ENCODE measurements around the gene DSC1. TPM values are rescaled to one million over a fixed set of nuclear protein-coding genes. Genes with fewer than 3 reads are reported as not detected.

DSC1 gene
- total RNA-seq, 1 experiment from 2014 or later: not detected

- in situ Hi-C loops (cut with HindIII; ENCODE audit: low pct_unique_long_range_greater_than_20kb, low sequenced_read_pairs): no loop called here
- no peak overlapping the region for H3K27ac ChIP-seq (ENCODE audit: low read length)
Observed at GRCh38 chr18:31199190-31199769, 36.6 kb upstream of the DSC1 start.

GRCh38 chr18:31197676-31198075, 35.0 kb upstream of the DSC1 start:
- TF ChIP-seq REST (IDR thresholded peaks at IDR 0.05; ENCODE audit: insufficient read depth in 1 of 2, low read depth in 2 of 2, low read length in 1 of 2) (no peak), TCF7L2 (IDR thresholded peaks at IDR 0.05; ENCODE audit: low read depth, low read length) (no peak), POLR2AphosphoS5 (IDR thresholded peaks at IDR 0.05; ENCODE audit: low read depth, low read length) (no peak), CTCF (IDR thresholded peaks at IDR 0.05) (no peak), SIN3A (IDR thresholded peaks at IDR 0.05; ENCODE audit: borderline replicate concordance, insufficient read depth, low read depth, low read length) (no peak)
- Histone ChIP-seq H3K4me3 (ENCODE audit: low read depth in 2 of 2, low read length in 2 of 2) (no peak overlapping the region), H3K36me3 (ENCODE audit: control insufficient read depth, insufficient read depth, low read length) (no peaks in the 10 kb centered on the region), H3K4me1 (ENCODE audit: control insufficient read depth, insufficient read depth, low read length) (no peaks in the 10 kb centered on the region), H3K27ac (ENCODE audit: low read length) (no peak overlapping the region), H3K9me3 (ENCODE audit: control insufficient read depth, insufficient read depth, low read depth, low read length) (no peaks in the 10 kb centered on the region), H3K27me3 (ENCODE audit: control insufficient read depth, insufficient read depth, low read length) (no peaks in the 10 kb centered on the region)
- POLR2A ChIA-PET: no interaction called here
- CTCF ChIA-PET: no interaction called here
- ATAC-seq (no peak), DNase-seq (ENCODE audit: low read depth, low spot score) (no peak)
- BruUV-seq (replicated peaks): no TSS peak
- in situ Hi-C loops (cut with HindIII; ENCODE audit: low pct_unique_long_range_greater_than_20kb, low sequenced_read_pairs) (no loop called here), intact Hi-C loops (cut with micrococcal nuclease; ENCODE audit: unreplicated experiment) (no loop called here)

More at GRCh38 chr18:31199190-31199769, 36.6 kb upstream of the DSC1 start:
- BruUV-seq (replicated peaks): no TSS peak
- Histone ChIP-seq H3K4me3 (ENCODE audit: low read depth in 2 of 2, low read length in 2 of 2) (no peak overlapping the region), H3K9me3 (ENCODE audit: control insufficient read depth, insufficient read depth, low read depth, low read length) (no peaks in the 10 kb centered on the region), H3K36me3 (ENCODE audit: control insufficient read depth, insufficient read depth, low read length) (no peaks in the 10 kb centered on the region), H3K4me1 (ENCODE audit: control insufficient read depth, insufficient read depth, low read length) (no peaks in the 10 kb centered on the region), H3K27me3 (ENCODE audit: control insufficient read depth, insufficient read depth, low read length) (no peaks in the 10 kb centered on the region)
- DNase-seq (ENCODE audit: low read depth, low spot score) (no peak), ATAC-seq (no peak)
- TF ChIP-seq TCF7L2 (IDR thresholded peaks at IDR 0.05; ENCODE audit: low read depth, low read length): no peak
- no peak for TF ChIP-seq CTCF (IDR thresholded peaks at IDR 0.05)
- no peak for TF ChIP-seq SIN3A (IDR thresholded peaks at IDR 0.05; ENCODE audit: borderline replicate concordance, insufficient read depth, low read depth, low read length)
- no peak for TF ChIP-seq REST (IDR thresholded peaks at IDR 0.05; ENCODE audit: insufficient read depth in 1 of 2, low read depth in 2 of 2, low read length in 1 of 2)
- no peak for TF ChIP-seq POLR2AphosphoS5 (IDR thresholded peaks at IDR 0.05; ENCODE audit: low read depth, low read length)
- POLR2A ChIA-PET: no interaction called here
- CTCF ChIA-PET: no interaction called here
- intact Hi-C loops (cut with micrococcal nuclease; ENCODE audit: unreplicated experiment): no loop called here

Data from Panc1 (cell line).